ENCODE measurements around the gene ERC2.

The ERC2 gene

GRCh38 chr3:55691141-55691540, 777.1 kb downstream of the ERC2 start:
- DNase-seq = no peak

DNA sequence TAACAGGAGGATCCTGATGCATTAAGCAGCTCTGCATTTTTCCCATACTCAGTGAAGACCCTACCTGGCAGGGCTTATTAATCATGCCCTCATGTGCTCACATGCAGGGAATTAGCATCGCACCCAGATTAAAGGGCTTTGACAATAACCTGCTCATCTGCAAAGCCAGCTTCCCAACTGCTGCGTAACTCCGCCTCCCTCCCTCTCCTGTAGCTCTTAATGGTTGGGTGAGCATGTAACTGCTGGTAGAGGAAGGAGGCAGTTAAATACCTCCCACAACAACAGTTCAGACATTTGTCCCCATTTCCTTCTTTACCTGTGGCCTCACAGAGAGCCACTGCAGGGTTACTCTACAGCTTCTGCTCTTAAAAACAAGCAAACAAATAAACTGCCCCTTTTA, 777.5 kb downstream of the ERC2 start:
- no peak for DNase-seq

- no peak for DNase-seq
Measured at GRCh38 chr3:55690177-55690576, 778.1 kb downstream of the ERC2 start.

DNA sequence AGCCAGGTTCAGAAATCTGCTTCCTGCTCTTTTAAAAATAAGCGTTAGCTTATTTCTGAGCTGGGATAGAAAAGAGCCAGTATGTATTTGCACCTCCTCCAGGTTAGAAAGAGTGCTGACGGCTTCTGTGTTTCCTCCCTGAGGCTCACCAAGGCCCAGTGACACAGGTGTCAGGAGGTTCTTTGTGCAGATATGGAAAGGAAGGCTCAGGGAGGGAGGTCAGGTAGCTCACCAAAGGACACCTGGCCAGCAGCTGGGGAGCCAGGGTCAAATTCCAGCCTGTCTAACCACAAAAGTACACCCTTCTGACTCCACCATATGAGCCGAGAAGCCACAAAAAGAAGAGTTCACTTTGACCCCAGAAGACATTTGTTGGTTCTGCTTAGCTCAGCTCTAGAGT, 780.1 kb downstream of the ERC2 start:
- no peak for DNase-seq

DNA sequence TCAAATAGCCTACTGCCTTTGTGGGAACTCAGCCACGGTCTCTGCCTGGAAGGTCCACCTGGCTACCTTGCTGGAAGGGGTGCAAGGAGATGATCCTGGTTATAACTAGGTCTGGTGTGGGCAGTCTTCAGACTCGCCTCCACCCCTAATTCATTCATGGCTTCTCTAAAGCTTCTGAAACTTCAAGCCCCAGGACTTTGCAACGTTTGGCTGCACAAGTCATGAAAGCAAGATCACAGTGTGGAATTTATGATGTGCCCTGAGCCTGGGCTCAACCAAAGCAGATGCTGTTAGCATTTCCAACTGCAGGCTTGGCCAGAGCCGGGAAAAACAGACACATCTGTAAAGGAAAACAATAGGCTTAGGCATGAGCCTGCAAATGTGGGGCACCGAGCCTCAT, 780.7 kb downstream of the ERC2 start:
- no peak for DNase-seq

GRCh38 chr3:55686426-55687254, 781.6 kb downstream of the ERC2 start:
- DNase-seq = no peak

DNA sequence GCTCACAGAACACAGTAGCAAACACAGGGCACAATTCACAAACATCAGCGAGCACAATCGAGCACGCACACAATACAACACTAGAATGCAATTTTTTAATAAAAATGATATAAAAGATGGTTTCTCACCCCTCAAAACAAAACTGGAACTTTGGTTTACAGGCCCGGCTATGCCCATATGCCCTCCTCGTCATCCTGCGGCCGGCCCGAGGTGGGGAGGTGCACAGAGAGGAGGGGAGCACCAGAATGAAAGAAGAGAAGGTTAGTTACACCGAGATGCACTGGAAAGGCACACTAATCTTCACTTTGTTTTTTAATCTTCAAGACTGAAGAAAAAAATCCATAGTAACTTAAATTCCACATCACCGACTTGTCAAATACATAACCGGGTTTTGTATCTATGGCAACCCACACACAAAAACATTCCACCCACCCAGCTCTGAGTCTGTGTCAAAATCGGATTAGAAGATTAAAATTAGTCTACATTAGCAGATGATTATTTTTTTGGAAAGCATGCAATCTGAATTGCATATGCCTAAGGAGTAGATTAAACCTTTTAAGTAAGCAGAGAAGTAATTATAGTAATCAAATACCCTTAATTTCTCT, 784.5 kb downstream of the ERC2 start:
- no peak for DNase-seq

DNA sequence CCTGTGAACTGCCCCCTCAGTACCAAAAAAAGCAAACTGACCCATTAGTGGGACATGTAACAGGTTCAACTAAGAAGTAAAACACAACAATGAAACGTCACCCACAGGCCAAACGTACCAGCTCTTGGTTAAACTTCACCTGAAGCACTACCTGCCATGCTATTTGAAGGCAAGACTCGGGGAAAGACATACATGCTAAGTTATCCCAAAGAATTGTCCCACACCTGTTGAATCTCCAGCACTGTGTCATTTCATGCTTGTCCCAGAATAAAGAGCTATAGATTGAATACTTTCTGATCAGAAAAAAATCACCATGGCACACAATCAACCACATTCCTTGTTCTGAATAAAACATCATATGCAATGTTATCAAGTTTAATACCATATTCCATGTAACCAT, 785.8 kb downstream of the ERC2 start:
- no peak for DNase-seq

DNA sequence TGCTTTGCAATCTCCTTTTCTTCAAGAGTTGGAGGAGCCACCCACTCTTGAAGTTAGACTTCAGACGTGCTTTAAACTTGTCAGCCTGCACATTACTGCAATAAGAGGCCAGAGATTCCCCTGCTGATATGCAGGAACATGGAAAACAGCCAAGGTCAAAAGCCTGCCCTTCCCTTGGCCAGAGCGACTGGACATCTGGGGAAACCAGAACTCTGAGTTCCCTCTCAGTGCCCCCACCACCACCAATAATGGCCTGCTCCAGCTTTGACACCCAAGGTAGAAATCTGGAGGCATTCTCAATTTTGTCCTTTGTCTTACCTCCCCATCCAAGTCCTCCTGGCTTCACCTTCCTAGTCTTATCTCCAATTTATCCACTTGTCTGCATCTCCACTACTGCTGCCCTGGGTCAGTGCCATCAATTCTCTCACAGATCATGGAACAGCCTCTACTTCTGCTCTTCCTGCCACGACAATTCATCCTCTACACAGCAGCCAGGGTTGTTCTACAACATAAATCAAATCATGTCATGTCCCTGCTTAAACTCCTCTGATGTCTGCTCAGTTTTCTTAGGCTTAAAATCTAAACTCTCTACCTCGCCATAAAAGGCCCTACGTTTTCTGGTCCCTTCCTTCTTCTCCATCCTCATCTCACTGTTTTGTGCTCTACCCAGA, 789.6 kb downstream of the ERC2 start:
- DNase-seq = no peak

GRCh38 chr3:55676643-55677042, 791.6 kb downstream of the ERC2 start:
- DNase-seq = no peak

DNA sequence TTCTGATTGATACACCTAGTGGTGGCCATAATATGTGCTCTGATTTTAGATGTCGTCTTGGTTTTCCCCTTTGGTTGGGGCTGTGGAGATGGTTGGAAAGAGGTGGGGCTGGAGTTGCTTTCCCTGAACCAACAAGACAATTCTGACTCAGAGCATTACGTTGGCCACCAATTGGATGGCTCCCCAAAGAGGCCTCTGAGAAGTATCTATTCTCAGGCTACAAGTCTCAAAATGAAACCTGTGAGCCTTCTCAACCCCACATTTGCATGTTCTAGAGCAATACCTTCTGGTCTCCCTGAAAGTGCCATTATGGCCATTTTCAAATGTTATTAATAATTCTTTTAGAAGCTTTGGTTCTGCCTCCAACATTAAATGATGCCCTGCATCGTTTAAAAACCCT, 792.8 kb downstream of the ERC2 start:
- DNase-seq = no peak

DNA sequence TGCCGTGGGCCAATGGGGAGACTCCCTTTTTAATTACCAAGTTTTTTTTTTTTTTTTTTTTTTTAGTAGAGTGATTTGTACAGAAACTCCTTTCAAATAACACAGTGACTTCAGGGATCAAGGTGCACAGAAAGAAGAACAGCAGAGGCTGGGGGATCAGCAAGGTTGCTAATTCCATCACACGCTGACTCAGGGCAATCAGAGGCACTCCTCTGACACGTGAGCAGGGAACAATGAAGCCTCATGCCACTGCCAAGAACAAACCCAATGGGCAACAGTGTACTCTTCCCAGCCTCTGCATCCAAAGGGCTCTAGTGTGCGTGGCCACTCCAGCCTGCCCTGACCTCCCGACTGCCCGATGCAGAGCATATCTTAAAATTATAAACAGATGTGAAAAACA, 794.5 kb downstream of the ERC2 start:
- no peak for DNase-seq

DNA sequence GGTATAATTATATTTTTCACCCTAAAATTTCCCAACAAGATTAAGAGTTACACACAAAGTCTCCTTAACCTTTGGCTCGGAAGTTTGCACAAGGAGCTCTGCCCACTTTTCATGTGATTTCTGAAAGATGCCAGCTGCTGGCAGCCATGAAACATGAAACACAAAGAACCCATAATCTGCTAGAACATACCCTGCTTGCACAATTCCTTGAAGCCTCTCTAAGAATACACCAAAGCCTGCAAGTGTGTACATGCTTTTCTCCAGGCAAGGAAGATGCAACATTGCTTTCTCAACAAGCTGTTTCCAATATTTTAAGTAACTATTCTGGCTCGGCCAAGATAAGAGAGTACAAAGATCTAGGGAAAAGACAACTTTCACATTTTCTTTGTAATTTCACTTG, 799.1 kb downstream of the ERC2 start:
- DNase-seq = no peak

DNA sequence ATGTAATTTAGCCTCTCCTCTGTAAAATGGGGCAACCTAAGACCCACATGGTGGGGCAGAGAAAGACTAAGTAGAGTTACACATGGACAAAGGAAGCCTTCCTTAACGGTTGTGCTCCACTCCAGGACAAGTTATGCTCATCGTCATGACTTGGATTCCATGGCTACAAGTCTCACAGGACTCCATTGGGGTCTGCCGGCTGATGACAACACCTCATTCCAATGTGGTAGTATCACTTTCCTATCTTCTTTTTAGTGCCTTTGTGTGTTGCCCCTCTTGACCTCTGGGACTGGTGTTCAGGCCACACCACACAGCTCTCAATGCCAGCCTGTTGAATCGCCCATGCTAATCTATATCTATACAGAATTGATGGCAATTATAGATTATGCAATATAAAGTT, 799.9 kb downstream of the ERC2 start:
- DNase-seq = peak; percentile 20

GRCh38 chr3:55664387-55664786, 803.9 kb downstream of the ERC2 start:
- DNase-seq = no peak

DNA sequence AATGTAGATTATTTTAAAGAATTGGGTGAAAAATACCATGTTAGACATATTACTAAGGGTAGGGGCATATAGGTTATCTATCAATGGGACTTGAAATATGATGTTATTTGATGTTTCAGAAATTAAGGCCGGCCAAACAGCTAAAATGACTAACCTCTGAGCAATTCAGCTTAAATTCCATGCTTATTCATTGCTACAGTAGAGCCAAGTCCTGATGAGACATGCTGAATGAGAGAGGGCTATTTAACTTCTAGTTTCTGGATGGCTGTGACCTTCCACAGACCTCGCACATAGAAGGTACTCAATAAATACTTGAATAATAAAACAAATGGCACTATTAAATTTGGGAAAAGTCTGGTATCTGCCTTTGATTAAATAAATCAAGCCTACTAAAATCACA, 805.6 kb downstream of the ERC2 start:
- DNase-seq = peak; percentile 70

GRCh38 chr3:55661571-55661970, 806.7 kb downstream of the ERC2 start:
- no peak for DNase-seq

GRCh38 chr3:55661141-55661540, 807.1 kb downstream of the ERC2 start:
- no peak for DNase-seq

GRCh38 chr3:55660642-55661041, 807.6 kb downstream of the ERC2 start:
- DNase-seq = no peak

DNA sequence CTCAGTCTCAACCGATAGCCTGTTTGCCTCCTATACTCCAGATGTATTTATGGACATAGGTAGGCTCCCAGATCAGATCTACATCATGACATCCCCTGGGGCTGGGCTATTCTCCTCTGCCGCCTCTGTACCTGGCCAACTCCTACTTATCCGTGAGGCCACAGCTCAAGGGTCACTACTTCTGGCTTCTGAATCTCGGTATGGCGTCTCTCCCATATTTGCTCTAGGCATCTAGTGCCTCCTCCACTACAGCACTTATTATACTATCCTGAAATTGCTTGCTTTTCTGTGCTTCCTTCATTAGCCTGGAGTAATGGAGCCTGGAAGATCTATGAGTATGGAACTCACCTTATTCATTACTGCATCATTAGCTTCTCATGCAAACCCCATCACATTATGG, 808.6 kb downstream of the ERC2 start:
- DNase-seq = no peak

- no peak for DNase-seq
Measured at GRCh38 chr3:55658690-55659562, 809.3 kb downstream of the ERC2 start.

GRCh38 chr3:55658270-55658669, 810.0 kb downstream of the ERC2 start:
- DNase-seq = no peak

- DNase-seq = no peak
Measured at GRCh38 chr3:55655544-55655943, 812.7 kb downstream of the ERC2 start.

All from NCI-H226 (cell line).